Naive B cell (primary cell): ENCODE data around the gene HS3ST5. TPM values are rescaled to one million over a fixed set of nuclear protein-coding genes. Genes with fewer than 3 reads are reported as not detected.

Source experiments
- ATAC-seq, 2 donors: fragments of 150-1000 bp; cut with Tn5 transposase; 2 replicates each; pipeline ENCODE4 v1.10.0; 2021; ENCODE audit warnings: low read depth in 2 of 2, mild to moderate bottlenecking in 2 of 2, moderate library complexity in 2 of 2
- DNase-seq: peaks from one replicate; pipeline ENCODE4 v3.0.0; 2022
- H3K27ac Mint-ChIP-seq, 6 donors: one replicate each; pipeline ENCODE4 v1.8.0; 2020 to 2022; ENCODE audit warnings: mild to moderate bottlenecking in 6 of 6, mixed read lengths in 6 of 6, moderate library complexity in 5 of 6, inconsistent platforms in 2 of 6
- H3K27me3 Mint-ChIP-seq, 3 donors: one replicate each; pipeline ENCODE4 v1.8.0; 2021 to 2022; ENCODE audit warnings: mixed read lengths in 3 of 3, mild to moderate bottlenecking in 1 of 3
- H3K36me3 Mint-ChIP-seq, 2 donors: one replicate each; pipeline ENCODE4 v1.8.0; 2020 to 2022; ENCODE audit warnings: mixed read lengths in 2 of 2, inconsistent platforms in 1 of 2, mild to moderate bottlenecking in 1 of 2
- H3K4me1 Mint-ChIP-seq, 3 donors: one replicate each; pipeline ENCODE4 v1.8.0; 2020 to 2022; ENCODE audit warnings: mixed read lengths in 3 of 3, inconsistent platforms in 1 of 3, mild to moderate bottlenecking in 1 of 3, moderate library complexity in 1 of 3
- H3K4me3 Mint-ChIP-seq, 8 donors: one replicate each; pipeline ENCODE4 v1.8.0; 2020 to 2022; ENCODE audit warnings: mild to moderate bottlenecking in 8 of 8, mixed read lengths in 8 of 8, moderate library complexity in 8 of 8, inconsistent platforms in 2 of 8
- H3K9me3 Mint-ChIP-seq, 7 donors: one replicate each; pipeline ENCODE4 v1.8.0; 2020 to 2022; ENCODE audit warnings: mixed read lengths in 7 of 7, mild to moderate bottlenecking in 5 of 7, inconsistent platforms in 2 of 7, moderate library complexity in 1 of 7
- polyA plus RNA-seq, 6 donors: library from polyadenylated mRNA; unstranded; fragments of 300-500 nt; fragmentation: Illumina TruSeq; gene quantifications; one replicate each; pipeline ENCODE4 v1.2.3, GENCODE V29; 2021; ENCODE audit warnings: low read depth in 6 of 6

The HS3ST5 gene, protein sequence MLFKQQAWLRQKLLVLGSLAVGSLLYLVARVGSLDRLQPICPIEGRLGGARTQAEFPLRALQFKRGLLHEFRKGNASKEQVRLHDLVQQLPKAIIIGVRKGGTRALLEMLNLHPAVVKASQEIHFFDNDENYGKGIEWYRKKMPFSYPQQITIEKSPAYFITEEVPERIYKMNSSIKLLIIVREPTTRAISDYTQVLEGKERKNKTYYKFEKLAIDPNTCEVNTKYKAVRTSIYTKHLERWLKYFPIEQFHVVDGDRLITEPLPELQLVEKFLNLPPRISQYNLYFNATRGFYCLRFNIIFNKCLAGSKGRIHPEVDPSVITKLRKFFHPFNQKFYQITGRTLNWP
- polyA plus RNA-seq, result not detected

DNA sequence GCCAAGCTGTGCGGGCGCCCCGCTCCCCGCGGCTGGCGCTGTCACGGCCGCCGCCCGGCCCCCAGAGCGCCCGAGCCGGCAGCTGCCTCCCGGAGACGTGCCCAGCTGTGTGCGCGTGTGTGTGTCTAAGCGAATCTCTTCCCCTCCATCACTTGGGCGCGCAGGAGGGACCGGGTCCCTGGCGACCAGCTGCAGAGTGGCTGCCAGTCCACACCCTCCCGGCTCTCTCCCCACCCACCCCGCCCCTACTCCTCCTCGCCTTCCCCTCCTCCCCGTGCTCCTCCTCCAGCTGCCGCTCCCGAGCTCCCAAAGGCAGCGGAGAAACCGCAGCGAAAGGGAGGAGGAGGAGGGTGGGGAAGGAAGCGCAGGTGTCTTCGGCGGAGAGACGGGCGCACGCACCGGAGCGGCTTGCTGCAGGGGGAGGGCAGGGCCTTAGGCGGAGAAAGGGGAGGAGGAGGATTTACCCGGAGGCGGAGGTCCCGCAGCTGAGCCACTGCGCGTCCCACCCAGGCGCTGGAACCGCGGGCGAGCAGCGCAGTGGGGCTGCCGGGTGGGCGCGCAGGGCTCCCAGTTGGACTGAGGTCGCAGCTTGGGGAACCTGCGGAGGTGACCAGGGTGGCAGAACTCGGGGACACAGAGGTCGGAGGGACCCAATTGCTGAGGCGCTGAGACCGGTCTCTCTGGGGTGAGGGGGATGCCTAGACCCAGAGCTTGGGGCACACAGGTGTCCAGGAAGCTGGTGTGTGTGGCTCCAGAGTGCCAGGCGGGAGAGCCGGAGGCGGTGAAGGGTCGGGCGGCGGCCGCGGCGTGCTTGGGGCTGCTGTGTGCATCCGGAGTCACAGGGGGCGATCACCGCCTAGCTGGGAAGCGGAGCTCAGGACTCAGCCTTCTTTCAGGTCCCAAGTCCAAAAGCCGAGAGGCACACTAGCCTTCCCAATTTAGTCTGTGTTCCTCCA lies at the start of gene HS3ST5:
HS3ST5 (minus strand) TSS at position 198 of the 956 bp plus-strand sequence. CDS start 280,178 bp downstream, outside the sequence.
- Mint-ChIP-seq H3K36me3 (no peaks in the 10 kb centered on the region), H3K9me3 (peaks cover 0 to 3% (median 0%) of the 10 kb centered on the region in 7 donors), H3K4me1 (peaks cover 0 to 11% (median 0%) of the 10 kb centered on the region in 3 donors), H3K4me3 (peak within 1 kb of the TSS in 4 of 8 donors; percentile 35 to 61 (median 51)), H3K27me3 (peaks cover 21 to 36% (median 33%) of the 10 kb centered on the region in 3 donors), H3K27ac (no peak within 1 kb of the TSS)
- ATAC-seq (no peak), DNase-seq (no peak)

DNA sequence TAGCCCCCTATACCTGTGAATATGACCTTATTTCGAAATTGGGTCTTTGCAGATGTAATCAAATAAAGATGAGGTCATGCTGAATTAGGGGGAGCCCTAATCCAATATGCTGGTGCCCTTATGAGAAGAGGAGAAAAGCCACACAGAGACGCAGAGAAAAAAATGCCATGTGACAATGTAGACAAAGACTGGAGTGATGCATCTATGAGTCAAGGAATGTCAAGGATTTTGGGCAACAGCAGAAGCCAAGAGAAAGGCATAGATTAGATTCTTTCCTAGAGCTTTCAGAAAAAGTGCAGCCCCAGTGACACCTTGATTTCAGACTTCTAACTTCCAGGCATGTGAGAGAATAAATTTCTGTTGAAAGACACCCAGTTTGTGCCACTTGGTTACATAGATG lies 47.4 kb upstream of the HS3ST5 start:
- DNase-seq (no peak), ATAC-seq (no peak)
- Mint-ChIP-seq H3K9me3 (no peaks in the 10 kb centered on the region), H3K4me1 (no peaks in the 10 kb centered on the region), H3K36me3 (no peaks in the 10 kb centered on the region), H3K4me3 (no peak overlapping the region), H3K27ac (no peak overlapping the region), H3K27me3 (no peaks in the 10 kb centered on the region)

DNA sequence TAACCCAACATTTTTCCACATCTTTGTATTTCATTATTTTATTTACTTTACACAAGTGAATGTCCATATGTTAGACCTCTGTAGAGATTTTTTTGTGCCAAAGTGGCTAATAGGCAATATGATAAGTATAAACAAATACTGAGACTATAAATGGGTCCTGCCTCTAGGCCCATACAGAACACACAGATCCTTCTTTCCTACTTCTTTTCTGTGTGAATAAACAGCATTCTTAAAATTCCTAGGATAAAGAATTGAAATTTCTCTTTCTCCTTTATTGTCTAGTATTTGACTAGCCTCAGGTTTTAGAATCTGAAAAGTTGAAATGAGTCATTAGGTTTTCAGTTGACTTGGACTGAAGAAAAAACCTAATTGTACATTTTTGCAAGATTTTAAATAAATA lies 46.3 kb upstream of the HS3ST5 start:
- H3K36me3 Mint-ChIP-seq, result no peaks in the 10 kb centered on the region
- ATAC-seq (no peak), DNase-seq (no peak)
- no peaks in the 10 kb centered on the region for H3K4me1 Mint-ChIP-seq
- no peak overlapping the region for H3K27ac Mint-ChIP-seq
- no peaks in the 10 kb centered on the region for H3K9me3 Mint-ChIP-seq
- no peaks in the 10 kb centered on the region for H3K27me3 Mint-ChIP-seq
- no peak overlapping the region for H3K4me3 Mint-ChIP-seq

DNA sequence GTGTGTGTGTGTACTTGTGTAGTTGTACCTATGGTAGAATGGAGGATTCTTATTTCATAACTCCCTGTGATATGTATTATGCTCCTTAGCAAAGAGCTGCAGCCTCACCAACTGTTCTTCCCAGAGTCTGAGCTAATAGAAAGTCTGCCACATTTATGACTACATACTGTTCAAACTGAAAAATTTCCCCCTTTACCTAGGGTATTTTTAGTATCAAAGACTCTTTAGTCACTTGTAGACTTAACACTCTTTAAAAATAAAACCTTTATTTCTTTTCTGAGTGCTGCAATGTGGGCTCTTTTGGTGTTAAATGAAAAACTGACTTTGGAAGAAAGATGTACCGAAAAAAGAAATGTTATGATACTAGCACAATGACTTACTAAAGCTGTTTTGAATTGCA lies 39.6 kb upstream of the HS3ST5 start:
- H3K9me3 Mint-ChIP-seq, result peaks cover 0 to 4% (median 0%) of the 10 kb centered on the region in 7 donors
- no peaks in the 10 kb centered on the region for H3K4me1 Mint-ChIP-seq
- no peak overlapping the region for H3K27ac Mint-ChIP-seq
- no peak for DNase-seq
- H3K4me3 Mint-ChIP-seq, result no peak overlapping the region
- no peaks in the 10 kb centered on the region for H3K27me3 Mint-ChIP-seq
- no peak for ATAC-seq
- H3K36me3 Mint-ChIP-seq, result no peaks in the 10 kb centered on the region

DNA sequence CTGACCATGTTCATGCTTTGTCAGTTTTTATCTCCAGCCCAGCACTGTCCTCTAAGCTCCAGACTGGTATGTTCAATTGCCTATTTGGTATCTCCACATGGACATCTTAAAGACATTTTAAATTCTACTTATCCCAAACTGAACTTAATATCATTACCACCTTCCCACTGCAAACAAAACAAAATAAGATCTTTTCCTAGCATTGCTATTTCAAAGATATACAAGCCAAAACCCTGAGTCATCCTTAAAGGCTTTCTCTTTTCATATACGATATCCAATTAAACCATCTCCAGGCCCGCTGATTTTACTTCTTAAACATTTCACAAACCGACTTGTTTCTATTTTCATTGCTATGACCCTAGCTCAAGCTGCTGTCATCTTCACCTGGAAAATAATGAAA lies 35.1 kb upstream of the HS3ST5 start:
- Mint-ChIP-seq H3K27me3 (no peaks in the 10 kb centered on the region), H3K9me3 (peaks cover 0 to 4% (median 0%) of the 10 kb centered on the region in 7 donors), H3K4me3 (no peak overlapping the region), H3K27ac (no peak overlapping the region), H3K4me1 (no peaks in the 10 kb centered on the region), H3K36me3 (no peaks in the 10 kb centered on the region)
- ATAC-seq (no peak), DNase-seq (no peak)

DNA sequence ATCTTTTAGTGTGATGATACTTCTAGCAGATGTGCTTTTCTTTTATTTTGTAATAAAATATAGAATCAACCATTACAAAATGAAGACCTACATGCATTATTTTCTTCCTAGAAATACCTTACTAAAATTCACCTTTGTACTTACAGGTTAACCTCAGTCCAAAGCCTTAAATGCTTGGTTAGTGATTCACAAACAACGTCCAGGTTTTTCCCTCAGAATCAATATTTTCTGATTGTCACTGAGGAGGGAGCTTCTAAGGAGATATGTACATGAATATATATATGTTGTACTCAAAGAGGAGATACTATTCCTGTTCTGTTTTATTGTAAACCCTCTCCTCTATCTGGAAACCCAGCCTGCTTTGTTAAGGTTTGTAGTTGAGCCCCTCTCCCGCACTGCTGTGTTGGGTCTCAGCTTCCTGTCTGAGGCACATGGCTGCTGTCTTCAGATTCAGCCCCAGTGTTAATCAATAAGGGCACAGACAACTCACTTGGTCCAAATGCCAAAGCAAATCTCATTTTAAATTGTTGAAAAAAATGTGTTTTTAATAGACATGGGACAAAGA lies 33.9 kb upstream of the HS3ST5 start:
- ATAC-seq, result no peak
- Mint-ChIP-seq H3K4me3 (no peak overlapping the region), H3K4me1 (no peaks in the 10 kb centered on the region), H3K9me3 (peaks cover 0 to 4% (median 0%) of the 10 kb centered on the region in 7 donors), H3K36me3 (no peaks in the 10 kb centered on the region), H3K27ac (no peak overlapping the region), H3K27me3 (no peaks in the 10 kb centered on the region)
- DNase-seq, result no peak

DNA sequence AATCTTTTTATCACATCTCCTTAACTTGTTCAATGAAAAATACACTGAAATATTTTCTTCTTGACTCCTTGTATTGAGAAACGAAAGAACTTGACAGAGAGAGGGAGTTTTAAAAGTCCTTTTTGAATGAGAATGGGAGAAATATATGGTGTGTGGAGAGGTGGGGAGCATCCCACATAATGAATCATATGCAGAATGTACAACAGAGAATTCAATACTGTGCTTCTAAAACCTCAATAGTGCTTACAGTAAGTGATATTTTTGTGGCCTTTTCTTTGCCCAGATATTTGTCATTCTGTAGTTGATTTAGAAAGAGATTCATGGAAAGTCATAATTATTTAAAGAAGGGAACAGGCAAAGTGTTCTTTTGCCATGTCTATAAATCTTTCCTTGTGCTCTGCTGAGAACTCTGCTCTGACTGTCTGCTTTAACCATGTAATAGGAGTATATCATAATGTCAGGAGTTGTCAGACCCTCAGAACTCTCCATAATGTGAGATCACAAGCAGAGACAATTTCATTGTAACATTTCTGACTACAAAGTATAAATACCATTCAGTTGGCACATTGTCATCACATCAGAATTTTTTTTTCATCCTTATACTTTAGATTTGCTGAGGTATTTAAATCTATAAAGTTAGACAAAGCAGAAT lies 32.8 kb upstream of the HS3ST5 start:
- no peaks in the 10 kb centered on the region for H3K27me3 Mint-ChIP-seq
- H3K27ac Mint-ChIP-seq, result no peak overlapping the region
- DNase-seq (no peak), ATAC-seq (no peak)
- no peaks in the 10 kb centered on the region for H3K4me1 Mint-ChIP-seq
- H3K4me3 Mint-ChIP-seq, result no peak overlapping the region
- peaks cover 0 to 4% (median 0%) of the 10 kb centered on the region in 7 donors for H3K9me3 Mint-ChIP-seq
- no peaks in the 10 kb centered on the region for H3K36me3 Mint-ChIP-seq

DNA sequence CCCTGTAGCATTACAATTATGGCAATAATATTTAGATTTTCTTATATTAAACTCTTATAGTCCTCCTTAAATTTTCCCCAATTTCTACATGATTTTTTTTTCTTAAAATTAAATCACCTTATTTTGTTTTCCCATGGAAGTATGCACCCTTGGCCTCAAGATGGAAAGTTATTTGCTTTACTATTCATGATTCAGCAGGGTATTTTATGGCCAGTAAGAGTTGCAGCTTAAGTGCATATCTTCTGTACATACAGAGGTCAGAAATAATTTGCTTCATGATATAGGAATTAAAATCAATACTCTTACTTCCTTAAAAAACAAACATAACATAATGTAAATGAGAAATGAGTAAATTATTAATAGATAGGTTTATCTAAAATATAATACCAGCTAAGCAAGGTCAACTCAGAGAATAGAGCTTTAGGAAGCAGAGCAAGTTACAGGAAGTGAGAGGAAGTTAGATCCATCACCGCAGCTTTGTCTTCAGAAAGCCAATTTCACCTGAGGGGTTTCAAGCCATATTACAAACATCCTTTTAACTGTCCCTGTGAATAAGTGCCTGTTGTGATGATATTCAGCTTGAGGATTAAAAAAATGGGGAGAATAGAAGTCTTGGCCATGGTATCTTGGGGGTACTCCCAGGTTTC lies 24.6 kb upstream of the HS3ST5 start:
- Mint-ChIP-seq H3K27ac (no peak overlapping the region), H3K27me3 (no peaks in the 10 kb centered on the region), H3K36me3 (no peaks in the 10 kb centered on the region), H3K4me1 (no peaks in the 10 kb centered on the region), H3K9me3 (no peaks in the 10 kb centered on the region), H3K4me3 (no peak overlapping the region)
- ATAC-seq, result no peak
- no peak for DNase-seq

GRCh38 chr6:114366899-114367298 lies 24.1 kb upstream of the HS3ST5 start:
- no peak overlapping the region for H3K27ac Mint-ChIP-seq
- no peak overlapping the region for H3K4me3 Mint-ChIP-seq
- H3K9me3 Mint-ChIP-seq, result no peaks in the 10 kb centered on the region
- H3K4me1 Mint-ChIP-seq, result no peaks in the 10 kb centered on the region
- no peak for ATAC-seq
- no peaks in the 10 kb centered on the region for H3K27me3 Mint-ChIP-seq
- H3K36me3 Mint-ChIP-seq, result no peaks in the 10 kb centered on the region
- no peak for DNase-seq

DNA sequence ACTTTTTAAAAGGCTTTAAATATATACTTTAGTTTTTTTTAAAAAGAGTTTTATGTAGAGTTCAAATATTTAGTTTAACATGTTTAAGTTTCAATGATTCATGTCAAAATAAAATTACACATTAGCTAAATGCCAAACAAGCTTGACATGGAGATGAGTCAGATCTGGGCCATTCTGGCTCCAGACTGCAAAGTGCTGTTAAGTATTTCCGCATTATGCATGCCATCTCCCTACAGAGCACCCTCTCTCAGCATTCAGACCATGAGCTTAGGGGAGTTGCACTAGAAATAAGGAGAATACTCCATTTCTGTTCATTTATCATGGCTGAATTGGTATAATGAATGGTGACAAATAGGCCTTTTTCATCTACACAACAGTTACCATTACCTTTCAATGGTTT lies 21.5 kb upstream of the HS3ST5 start:
- Mint-ChIP-seq H3K27me3 (no peaks in the 10 kb centered on the region), H3K36me3 (no peaks in the 10 kb centered on the region), H3K4me3 (no peak overlapping the region), H3K9me3 (no peaks in the 10 kb centered on the region), H3K4me1 (no peaks in the 10 kb centered on the region), H3K27ac (no peak overlapping the region)
- no peak for ATAC-seq
- no peak for DNase-seq

DNA sequence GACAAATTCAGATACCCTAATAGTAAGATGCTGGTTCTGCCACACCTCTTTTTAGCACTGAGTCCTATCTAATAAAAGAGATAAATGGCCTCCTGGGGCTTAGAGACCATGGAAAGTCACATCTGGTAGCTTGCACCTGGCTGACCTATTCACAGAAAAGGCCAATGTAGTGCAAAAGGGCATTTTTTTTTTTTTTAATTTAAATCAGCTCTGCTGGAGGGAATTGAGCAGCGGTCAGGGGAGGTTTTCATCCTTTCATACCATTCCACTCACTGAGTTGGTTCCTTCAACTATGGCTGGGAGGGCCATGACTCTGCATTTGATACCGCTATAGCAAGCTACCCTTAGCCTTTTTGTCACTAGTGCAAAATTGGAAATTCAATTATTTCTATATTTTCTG lies 20.1 kb upstream of the HS3ST5 start:
- peaks cover 0 to under 1% (median 0%) of the 10 kb centered on the region in 7 donors for H3K9me3 Mint-ChIP-seq
- H3K36me3 Mint-ChIP-seq, result no peaks in the 10 kb centered on the region
- ATAC-seq, result no peak
- no peak overlapping the region for H3K4me3 Mint-ChIP-seq
- no peaks in the 10 kb centered on the region for H3K4me1 Mint-ChIP-seq
- no peaks in the 10 kb centered on the region for H3K27me3 Mint-ChIP-seq
- DNase-seq, result no peak
- H3K27ac Mint-ChIP-seq, result no peak overlapping the region

DNA sequence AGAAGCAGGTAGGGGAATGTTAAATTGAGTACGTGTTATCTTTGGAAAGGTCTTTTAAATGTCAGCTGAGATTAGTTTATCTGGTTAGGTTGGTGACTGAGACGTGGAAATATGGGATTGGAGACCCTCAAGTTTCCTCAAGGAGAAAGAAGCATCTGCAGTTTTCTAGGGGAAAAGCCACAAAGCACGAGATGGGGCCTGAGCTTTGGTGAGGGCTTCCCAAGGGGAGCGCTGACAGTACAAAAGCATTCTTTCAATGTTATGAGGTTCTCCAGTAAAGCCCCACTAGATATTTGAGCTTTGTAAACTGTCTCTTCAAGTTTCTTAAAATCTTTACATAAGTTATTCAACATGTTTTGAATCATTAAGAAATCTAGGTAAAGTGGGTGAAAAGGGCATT lies 19.6 kb upstream of the HS3ST5 start:
- Mint-ChIP-seq H3K4me3 (no peak overlapping the region), H3K27ac (no peak overlapping the region), H3K4me1 (no peaks in the 10 kb centered on the region), H3K9me3 (peaks cover 0 to 5% (median 0%) of the 10 kb centered on the region in 7 donors), H3K27me3 (no peaks in the 10 kb centered on the region), H3K36me3 (no peaks in the 10 kb centered on the region)
- no peak for DNase-seq
- no peak for ATAC-seq

DNA sequence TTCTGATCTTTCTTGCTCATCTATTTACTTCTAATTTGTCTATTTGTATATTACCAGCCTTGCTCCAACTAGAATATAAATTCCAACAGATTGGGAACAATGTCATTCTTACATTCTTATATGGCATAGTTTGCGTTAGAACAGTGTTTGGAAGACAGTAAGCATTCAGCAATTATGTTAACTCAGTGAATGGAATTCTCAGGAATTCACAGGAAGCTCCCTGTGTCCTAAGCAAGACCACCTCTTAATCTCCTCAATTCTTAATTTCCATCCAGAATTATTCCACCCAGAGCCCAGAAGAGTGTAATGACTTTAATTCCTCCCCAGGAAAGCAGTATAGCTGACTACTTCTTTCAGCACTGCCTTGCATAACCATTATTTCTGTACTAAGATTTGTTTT lies 18.2 kb upstream of the HS3ST5 start:
- no peak overlapping the region for H3K4me3 Mint-ChIP-seq
- no peak overlapping the region for H3K27ac Mint-ChIP-seq
- no peak for ATAC-seq
- no peak for DNase-seq
- no peaks in the 10 kb centered on the region for H3K36me3 Mint-ChIP-seq
- peaks cover 0 to 9% (median 0%) of the 10 kb centered on the region in 7 donors for H3K9me3 Mint-ChIP-seq
- H3K27me3 Mint-ChIP-seq, result no peaks in the 10 kb centered on the region
- H3K4me1 Mint-ChIP-seq, result no peaks in the 10 kb centered on the region
